Uterus (tissue), 2 donors: ENCODE measurements around the gene HLA-B.

ENCODE experiments used
- CTCF ChIP-seq, 4 experiments: fragments of 200-600 bp in 2 of 4; fragments of 450-650 bp in 2 of 4; sonication (generic) in 2 of 4; IDR thresholded peaks; one replicate each; pipeline ENCODE4 v1.5.1; 2016 to 2019; ENCODE audit warnings: antibody characterized with exemption in 4 of 4, mild to moderate bottlenecking in 2 of 4, moderate library complexity in 1 of 4
- POLR2A ChIP-seq, 2 donors: fragments of 450-650 bp; IDR thresholded peaks; one replicate each; pipeline ENCODE4 v1.6.1; 2016; ENCODE audit warnings: antibody characterized with exemption in 2 of 2, mild to moderate bottlenecking in 1 of 2, moderate library complexity in 1 of 2

DNA sequence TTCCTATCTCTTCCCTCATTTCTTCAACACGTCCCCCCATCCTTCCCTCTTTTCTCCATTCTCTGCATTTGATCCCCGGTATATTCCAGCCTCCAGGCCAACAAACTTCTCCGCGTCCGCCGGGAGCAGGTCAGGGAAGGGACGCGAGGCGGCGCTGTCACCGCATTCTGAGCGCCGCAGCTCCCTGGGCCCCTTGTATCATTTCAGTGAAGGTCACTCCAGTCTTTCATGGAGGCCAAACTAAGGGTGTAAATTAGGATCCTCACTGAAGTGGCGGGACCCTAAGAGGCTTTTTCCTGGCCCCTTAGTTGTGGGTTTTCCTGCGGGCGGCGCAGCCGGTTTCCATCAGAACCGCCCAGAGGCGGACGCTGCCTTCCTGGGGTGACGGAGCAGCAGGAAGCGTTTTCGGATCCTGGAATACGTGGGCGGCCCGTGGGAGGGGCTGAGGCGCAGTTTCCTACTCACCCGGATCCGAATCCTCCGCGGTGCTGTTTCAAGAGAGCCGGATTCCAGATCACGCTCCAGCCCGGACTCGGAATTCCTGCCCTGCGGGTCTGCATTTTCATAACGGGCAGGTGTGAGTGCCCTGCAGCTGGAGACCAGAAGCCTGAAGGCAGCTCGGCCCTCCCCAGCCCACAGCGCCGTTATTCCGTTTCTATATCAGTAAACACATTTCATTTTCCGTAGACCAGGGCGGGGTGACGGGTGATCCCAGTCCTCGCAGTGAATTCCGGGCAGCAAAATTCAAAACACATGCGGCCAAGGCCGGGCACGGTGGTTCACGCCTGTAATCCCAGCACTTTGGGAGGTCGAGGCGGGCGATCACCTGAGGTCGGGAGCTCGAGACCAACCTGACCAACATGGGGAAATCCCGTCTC lies 42.8 kb upstream of the HLA-B start:
- TF ChIP-seq CTCF (IDR thresholded peaks at IDR 0.05) (peak; percentile 87 to 92 (median 90)), POLR2A (IDR thresholded peaks at IDR 0.05) (peak; percentile 57 to 66)
